Endothelial cell of umbilical vein (primary cell): ENCODE data around the gene SYNPO2L.

Experiments
- CTCF ChIP-seq, 2 donors: IDR thresholded peaks; 1 replicate in 1 of 2; 2 replicates in 1 of 2; pipeline ENCODE4 v1.5.1; 2011; ENCODE audit warnings: low read length in 2 of 2, mild to moderate bottlenecking in 2 of 2, moderate library complexity in 2 of 2, control low read depth in 1 of 2, inconsistent platforms in 1 of 2, low read depth in 1 of 2; ENCODE audit not compliant: insufficient read depth in 1 of 2; ENCODE audit errors: extremely low read depth in 1 of 2
- EZH2 ChIP-seq: IDR thresholded peaks from 2 replicates; pipeline ENCODE4 v1.6.1; 2012; ENCODE audit warnings: borderline replicate concordance, low read depth, mild to moderate bottlenecking, moderate library complexity, low read length, inconsistent platforms; ENCODE audit not compliant: severe bottlenecking
- POLR2A ChIP-seq: IDR thresholded peaks from 2 replicates; pipeline ENCODE4 v1.6.1; 2012; ENCODE audit warnings: low read depth, mild to moderate bottlenecking, control low read depth, low read length
- POLR2AphosphoS5 ChIP-seq: IDR thresholded peaks from 2 replicates; pipeline ENCODE4 v1.6.1; 2012; ENCODE audit warnings: low read depth, mild to moderate bottlenecking, control low read depth, low read length, moderate library complexity; ENCODE audit not compliant: insufficient read depth
- TF ChIP-seq, protein P1 (sequence below): IDR thresholded peaks from 2 replicates; pipeline ENCODE4 v1.6.1; 2011; ENCODE audit not compliant: insufficient read depth, insufficient read length

GRCh38 chr10:73653701-73654100, 2.1 kb downstream of the SYNPO2L start:
- no peak for TF ChIP-seq CTCF (IDR thresholded peaks at IDR 0.05; ENCODE audit: extremely low read depth in 1 of 2, insufficient read depth in 1 of 2, low read depth in 1 of 2, low read length in 2 of 2)
- TF ChIP-seq, protein P1, sequence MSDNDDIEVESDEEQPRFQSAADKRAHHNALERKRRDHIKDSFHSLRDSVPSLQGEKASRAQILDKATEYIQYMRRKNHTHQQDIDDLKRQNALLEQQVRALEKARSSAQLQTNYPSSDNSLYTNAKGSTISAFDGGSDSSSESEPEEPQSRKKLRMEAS = no peak
- TF ChIP-seq POLR2A = no peak
- TF ChIP-seq EZH2 = no peak
- no peak for TF ChIP-seq POLR2AphosphoS5
